ENCODE results near the gene FAM163B. TPM values are rescaled to one million over a fixed set of nuclear protein-coding genes. Genes with fewer than 3 reads are reported as not detected.

Gene FAM163B
- total RNA-seq, 2 experiments from 2014 or later: not detected

DNA sequence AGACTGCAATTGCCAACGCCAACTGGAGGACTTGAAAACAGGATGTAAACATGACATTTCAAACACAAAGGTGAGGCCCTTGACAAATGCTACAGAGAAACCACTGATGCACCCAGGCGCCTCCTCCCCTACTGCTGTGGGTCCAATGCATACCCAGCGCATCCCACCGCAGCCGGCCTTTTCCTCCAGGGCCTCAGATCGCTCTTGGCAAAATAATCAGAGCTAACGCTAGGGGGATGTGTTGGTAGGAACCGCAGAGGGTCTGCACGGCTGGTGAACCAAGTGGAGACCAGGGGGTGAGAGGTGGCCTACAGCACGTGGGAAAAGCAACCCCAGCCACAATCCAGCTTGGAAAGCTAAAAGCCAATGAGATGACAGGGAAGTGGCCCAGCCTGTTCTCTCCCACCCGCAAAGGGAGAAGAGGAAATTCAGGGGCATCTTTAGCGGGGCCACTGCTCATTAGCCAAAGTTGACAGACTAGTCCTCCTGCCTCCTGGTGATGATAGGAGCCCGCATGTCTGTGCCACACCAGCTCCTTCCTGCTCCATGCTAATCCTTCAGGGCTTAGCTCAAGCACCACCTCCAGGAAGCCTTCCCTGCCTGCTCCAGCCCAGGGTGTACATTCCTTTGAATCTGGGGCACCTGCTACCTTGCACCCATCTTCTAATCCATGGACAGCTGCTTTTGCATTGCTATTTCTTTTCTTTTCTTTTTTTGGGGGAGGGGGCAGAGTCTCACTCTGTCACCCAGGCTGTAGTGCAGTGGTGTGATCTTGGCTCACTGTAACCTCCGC lies 5.9 kb downstream of the FAM163B start:
- peaks cover 10% of the 10 kb centered on the region for H3K4me1 Mint-ChIP-seq (ENCODE audit: low read depth)
- DNase-seq: no peak
- H3K9me3 Mint-ChIP-seq (ENCODE audit: insufficient read depth): no peaks in the 10 kb centered on the region
- H3K27me3 Mint-ChIP-seq (ENCODE audit: low read depth): peaks cover 10% of the 10 kb centered on the region
- no peaks in the 10 kb centered on the region for H3K36me3 Mint-ChIP-seq (ENCODE audit: low read depth)
- CTCF ChIA-PET: interaction anchor here (0.7 to 3.5 kb wide), 4 partner anchors 10 to 124 kb away, joined by 3 to 26 read pairs (median 12); no protein-coding TSS in a partner anchor
- no peak overlapping the region for H3K4me3 Mint-ChIP-seq
- no peak overlapping the region for H3K27ac Mint-ChIP-seq
- ATAC-seq: no peak
- POLR2A ChIA-PET: interaction anchor here (0.9 kb wide), 1 partner anchor 64 kb away, joined by 3 read pairs; no protein-coding TSS in a partner anchor

DNA sequence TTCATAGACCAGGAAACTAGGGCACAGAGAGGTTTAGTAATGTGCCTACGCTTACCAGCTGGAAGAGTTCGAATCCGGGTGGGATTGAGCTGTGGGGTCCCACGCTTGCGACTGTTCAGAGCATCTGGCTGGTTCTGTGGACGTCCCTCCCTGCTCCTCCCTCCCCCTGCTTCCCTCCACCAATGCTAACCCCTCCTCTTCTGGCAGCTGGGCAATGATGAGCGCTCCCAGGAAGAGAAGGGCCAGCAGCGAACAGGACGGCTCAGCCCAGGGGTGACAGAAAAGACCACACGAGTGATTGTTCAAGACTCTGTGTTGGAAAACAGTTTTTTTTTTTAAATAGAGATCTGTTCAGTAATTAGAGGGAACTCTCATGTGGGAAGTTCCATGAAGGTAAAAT lies 6.9 kb downstream of the FAM163B start:
- H3K27me3 Mint-ChIP-seq (ENCODE audit: low read depth): peaks cover 6% of the 10 kb centered on the region
- H3K4me1 Mint-ChIP-seq (ENCODE audit: low read depth): peaks cover 10% of the 10 kb centered on the region
- ChIA-PET CTCF (interaction anchor here (1.1 to 3.5 kb wide), 2 partner anchors 9 to 112 kb away, joined by 4 to 26 read pairs; no protein-coding TSS in a partner anchor), POLR2A (no interaction called here)
- no peak for ATAC-seq
- no peak overlapping the region for H3K27ac Mint-ChIP-seq
- DNase-seq: no peak
- H3K9me3 Mint-ChIP-seq (ENCODE audit: insufficient read depth): peaks cover 9% of the 10 kb centered on the region
- H3K4me3 Mint-ChIP-seq: no peak overlapping the region
- H3K36me3 Mint-ChIP-seq (ENCODE audit: low read depth): peaks cover 2% of the 10 kb centered on the region

DNA sequence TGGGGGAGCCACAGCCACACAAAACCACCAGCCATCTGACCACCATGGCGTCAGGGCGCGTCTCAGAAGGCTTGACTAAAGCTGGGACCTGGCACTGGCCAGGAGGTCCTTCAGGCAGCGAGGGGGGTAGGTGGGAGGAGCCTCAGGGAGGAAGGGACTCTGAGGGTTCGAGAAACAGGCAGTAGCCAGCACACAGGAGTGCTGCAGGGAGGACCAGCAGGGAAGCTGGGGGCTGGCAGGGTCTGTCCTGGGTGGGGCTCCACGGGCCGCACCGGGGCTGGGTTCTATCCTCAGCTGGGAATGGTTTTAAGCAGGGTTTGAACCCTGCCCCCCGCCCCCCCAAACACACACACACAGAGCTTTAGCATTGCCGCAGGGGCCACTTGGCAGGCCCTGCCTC lies 7.4 kb downstream of the FAM163B start:
- H3K27me3 Mint-ChIP-seq (ENCODE audit: low read depth): peaks cover 4% of the 10 kb centered on the region
- ATAC-seq (no peak), DNase-seq (no peak)
- POLR2A ChIA-PET: no interaction called here
- H3K4me3 Mint-ChIP-seq: no peak overlapping the region
- peaks cover 14% of the 10 kb centered on the region for H3K9me3 Mint-ChIP-seq (ENCODE audit: insufficient read depth)
- H3K27ac Mint-ChIP-seq: no peak overlapping the region
- peaks cover 4% of the 10 kb centered on the region for H3K36me3 Mint-ChIP-seq (ENCODE audit: low read depth)
- CTCF ChIA-PET: no interaction called here
- H3K4me1 Mint-ChIP-seq (ENCODE audit: low read depth): peaks cover 10% of the 10 kb centered on the region

DNA sequence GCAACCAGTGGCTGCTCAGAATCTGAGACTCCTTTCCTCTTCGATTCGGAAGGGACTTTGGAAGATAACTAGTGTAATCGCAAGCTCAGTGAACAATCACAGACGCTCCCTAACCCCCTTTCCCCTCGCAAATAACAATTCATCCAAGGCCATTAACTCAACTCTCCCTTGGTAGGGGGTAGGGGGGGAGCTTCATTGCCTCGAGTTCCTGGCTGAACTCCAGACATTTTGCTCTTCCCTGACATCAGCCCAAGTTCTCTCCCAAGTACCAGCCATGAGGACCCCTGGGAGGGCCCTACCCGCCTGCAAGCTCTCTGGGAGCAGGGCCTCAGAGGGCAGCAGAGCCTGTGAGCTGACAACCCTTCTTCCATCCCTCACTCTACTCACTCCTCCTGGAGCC lies 8.4 kb downstream of the FAM163B start:
- CTCF ChIA-PET: interaction anchor here (1.3 kb wide), 1 partner anchor 126 kb away, joined by 4 read pairs; no protein-coding TSS in a partner anchor
- POLR2A ChIA-PET: no interaction called here
- H3K27ac Mint-ChIP-seq: no peak overlapping the region

DNA sequence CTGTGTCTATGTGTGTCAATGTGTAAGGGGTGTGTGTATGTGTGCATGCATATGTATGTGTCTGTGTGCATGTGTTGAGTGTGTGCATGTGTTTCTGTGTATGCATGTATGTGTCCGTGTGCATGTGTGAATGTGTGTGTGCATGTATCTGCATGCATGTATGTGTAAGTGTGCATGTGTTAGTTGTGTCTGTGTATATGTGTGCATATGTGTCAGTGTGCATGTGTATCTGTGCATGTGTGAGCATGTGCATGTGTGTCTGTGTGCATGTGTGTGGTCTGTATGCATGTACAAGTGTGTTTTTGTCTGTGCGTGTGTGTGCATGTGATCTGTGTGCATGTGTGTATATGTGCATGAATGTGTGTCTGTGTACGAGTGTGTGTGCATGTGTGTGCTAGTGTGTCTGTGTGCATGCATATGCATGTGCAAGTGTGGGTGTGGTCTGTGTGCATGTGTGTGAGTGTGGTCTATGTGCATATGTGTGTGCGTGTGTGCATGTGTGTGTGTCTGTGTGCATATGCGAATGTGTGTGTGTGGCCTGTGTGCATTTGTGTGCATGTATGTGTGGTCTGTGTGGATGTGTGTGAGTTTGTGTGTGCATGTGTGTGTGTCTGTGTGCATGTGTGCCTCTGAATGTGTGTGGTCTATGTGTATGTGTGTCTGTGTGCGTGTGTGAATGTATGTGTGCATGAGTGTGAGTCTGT lies 9.6 kb downstream of the FAM163B start:
- Mint-ChIP-seq H3K27ac (no peak overlapping the region), H3K36me3 (ENCODE audit: low read depth) (peaks cover 4% of the 10 kb centered on the region), H3K4me1 (ENCODE audit: low read depth) (peaks cover 5% of the 10 kb centered on the region), H3K4me3 (no peak overlapping the region), H3K9me3 (ENCODE audit: insufficient read depth) (peaks cover 20% of the 10 kb centered on the region), H3K27me3 (ENCODE audit: low read depth) (no peaks in the 10 kb centered on the region)
- ATAC-seq (no peak), DNase-seq (no peak)
- ChIA-PET CTCF (no interaction called here), POLR2A (no interaction called here)

More for the DNA sequence above, 8.4 kb downstream of the FAM163B start:
- no peaks in the 10 kb centered on the region for H3K27me3 Mint-ChIP-seq (ENCODE audit: low read depth)
- peaks cover 20% of the 10 kb centered on the region for H3K9me3 Mint-ChIP-seq (ENCODE audit: insufficient read depth)
- DNase-seq: no peak
- no peak for ATAC-seq
- no peak overlapping the region for H3K4me3 Mint-ChIP-seq
- H3K4me1 Mint-ChIP-seq (ENCODE audit: low read depth): peaks cover 10% of the 10 kb centered on the region
- peaks cover 4% of the 10 kb centered on the region for H3K36me3 Mint-ChIP-seq (ENCODE audit: low read depth)

DNA sequence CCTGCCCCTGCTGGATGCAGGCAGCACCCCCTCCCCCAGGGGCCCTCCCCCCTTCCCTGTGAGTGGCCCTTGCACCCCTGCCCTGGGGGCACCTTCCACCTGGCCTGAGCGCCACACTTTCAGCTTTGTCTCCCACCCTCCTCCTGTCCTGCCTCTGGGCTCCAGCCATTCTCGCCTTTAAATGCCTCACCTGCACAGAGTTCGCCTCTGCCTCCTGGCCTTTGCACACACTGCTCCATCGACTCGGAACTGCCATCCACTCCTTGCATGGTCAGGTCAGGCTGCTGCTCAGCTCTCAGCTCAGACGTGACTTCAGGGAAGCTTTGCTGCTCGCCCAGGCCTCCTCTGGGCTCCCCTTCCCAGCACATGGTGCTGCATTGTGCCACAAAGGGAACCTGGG lies 10.2 kb downstream of the FAM163B start:
- H3K27me3 Mint-ChIP-seq (ENCODE audit: low read depth): no peaks in the 10 kb centered on the region
- ATAC-seq: no peak
- ChIA-PET CTCF (no interaction called here), POLR2A (no interaction called here)
- DNase-seq: no peak
- H3K4me1 Mint-ChIP-seq (ENCODE audit: low read depth): no peaks in the 10 kb centered on the region
- no peak overlapping the region for H3K27ac Mint-ChIP-seq
- H3K9me3 Mint-ChIP-seq (ENCODE audit: insufficient read depth): peaks cover 20% of the 10 kb centered on the region
- H3K36me3 Mint-ChIP-seq (ENCODE audit: low read depth): peaks cover 4% of the 10 kb centered on the region
- no peak overlapping the region for H3K4me3 Mint-ChIP-seq

DNA sequence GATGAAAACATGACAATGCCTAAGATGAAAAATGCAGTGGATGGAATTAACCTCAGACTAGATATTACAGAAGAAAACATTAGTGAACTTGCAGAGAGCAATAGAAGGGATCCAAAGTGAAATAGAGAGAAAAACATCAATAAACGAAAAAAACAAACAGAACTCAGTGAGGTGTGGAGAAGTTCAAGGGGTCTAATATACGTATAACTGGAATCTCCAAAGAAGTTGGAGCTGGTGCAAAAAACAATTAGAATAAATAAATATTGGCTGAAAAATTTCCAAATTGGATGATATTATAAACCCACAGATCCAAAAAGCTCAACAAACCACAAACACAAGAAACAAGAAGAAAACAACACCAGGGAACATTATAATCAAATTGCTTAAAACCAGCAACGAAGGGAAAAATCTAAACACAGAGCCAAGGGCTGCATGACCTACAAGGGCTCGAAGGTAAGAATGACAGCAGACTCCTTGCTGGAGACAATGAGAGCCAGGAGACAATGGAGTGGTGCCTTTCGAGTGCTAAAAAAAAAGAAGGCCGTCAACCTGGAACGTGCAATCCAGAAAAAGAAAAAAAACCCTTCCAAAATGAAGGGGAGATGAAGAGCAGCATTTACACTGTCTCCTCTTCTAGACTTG lies 11.8 kb downstream of the FAM163B start:
- peaks cover 4% of the 10 kb centered on the region for H3K36me3 Mint-ChIP-seq (ENCODE audit: low read depth)
- ATAC-seq (no peak), DNase-seq (no peak)
- H3K27me3 Mint-ChIP-seq (ENCODE audit: low read depth): no peaks in the 10 kb centered on the region
- peaks cover 20% of the 10 kb centered on the region for H3K9me3 Mint-ChIP-seq (ENCODE audit: insufficient read depth)
- H3K4me1 Mint-ChIP-seq (ENCODE audit: low read depth): no peaks in the 10 kb centered on the region
- no peak overlapping the region for H3K27ac Mint-ChIP-seq
- CTCF ChIA-PET: interaction anchor here (1.1 kb wide), 1 partner anchor 146 kb away, joined by 3 read pairs; no protein-coding TSS in a partner anchor
- POLR2A ChIA-PET: no interaction called here
- no peak overlapping the region for H3K4me3 Mint-ChIP-seq

DNA sequence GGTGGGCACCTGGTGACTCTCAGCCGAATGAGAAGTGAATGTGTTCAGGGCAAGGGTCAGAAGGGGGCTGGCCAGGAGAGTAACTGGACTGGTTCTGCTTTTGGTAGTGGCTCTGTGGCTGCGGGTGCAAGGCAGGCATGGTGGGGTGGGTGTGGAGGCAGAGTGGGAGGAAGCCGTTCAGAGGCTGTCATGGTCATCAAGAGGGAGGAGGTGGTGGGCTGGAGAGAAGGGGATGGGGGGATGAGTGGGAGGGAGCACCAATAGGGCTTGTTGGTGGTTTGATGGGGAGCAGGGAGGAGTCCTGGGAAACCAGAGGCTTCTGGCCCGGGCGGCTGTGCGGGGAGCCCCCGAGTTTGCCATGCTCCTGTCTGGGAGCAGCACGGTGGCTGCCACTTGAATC lies 13.3 kb downstream of the FAM163B start:
- POLR2A ChIA-PET: no interaction called here
- H3K9me3 Mint-ChIP-seq (ENCODE audit: insufficient read depth): peaks cover 20% of the 10 kb centered on the region
- H3K4me1 Mint-ChIP-seq (ENCODE audit: low read depth): no peaks in the 10 kb centered on the region
- peaks cover 4% of the 10 kb centered on the region for H3K36me3 Mint-ChIP-seq (ENCODE audit: low read depth)
- no peak overlapping the region for H3K27ac Mint-ChIP-seq
- no peaks in the 10 kb centered on the region for H3K27me3 Mint-ChIP-seq (ENCODE audit: low read depth)
- ATAC-seq: no peak
- no peak for DNase-seq
- CTCF ChIA-PET: no interaction called here
- H3K4me3 Mint-ChIP-seq: no peak overlapping the region

DNA sequence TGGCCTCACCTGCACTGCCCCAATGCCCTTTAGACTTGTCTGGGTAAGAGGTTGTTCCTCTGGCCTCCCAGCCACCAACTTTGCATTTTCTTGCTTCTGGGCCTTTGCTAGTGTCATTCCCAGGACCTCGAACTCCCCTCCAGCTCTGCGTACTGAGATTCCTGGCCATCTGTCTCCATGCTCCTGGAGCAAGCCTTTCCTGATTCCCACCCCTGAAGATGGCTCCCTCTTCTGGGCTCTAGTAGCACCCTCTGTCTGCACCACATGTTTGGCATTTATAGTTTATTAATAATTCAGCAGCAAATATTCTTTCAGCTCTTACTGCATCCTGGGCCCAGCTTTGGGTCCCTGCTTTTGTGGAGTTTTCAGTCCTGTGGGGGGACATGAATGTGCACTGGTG lies 14.9 kb downstream of the FAM163B start:
- DNase-seq (no peak), ATAC-seq (no peak)
- H3K36me3 Mint-ChIP-seq (ENCODE audit: low read depth): peaks cover 4% of the 10 kb centered on the region
- H3K9me3 Mint-ChIP-seq (ENCODE audit: insufficient read depth): peaks cover 20% of the 10 kb centered on the region
- CTCF ChIA-PET: interaction anchor here (0.8 kb wide), 1 partner anchor 133 kb away, joined by 3 read pairs; no protein-coding TSS in a partner anchor
- no peak overlapping the region for H3K27ac Mint-ChIP-seq
- POLR2A ChIA-PET: no interaction called here
- H3K4me1 Mint-ChIP-seq (ENCODE audit: low read depth): no peaks in the 10 kb centered on the region
- H3K4me3 Mint-ChIP-seq: no peak overlapping the region
- H3K27me3 Mint-ChIP-seq (ENCODE audit: low read depth): no peaks in the 10 kb centered on the region

DNA sequence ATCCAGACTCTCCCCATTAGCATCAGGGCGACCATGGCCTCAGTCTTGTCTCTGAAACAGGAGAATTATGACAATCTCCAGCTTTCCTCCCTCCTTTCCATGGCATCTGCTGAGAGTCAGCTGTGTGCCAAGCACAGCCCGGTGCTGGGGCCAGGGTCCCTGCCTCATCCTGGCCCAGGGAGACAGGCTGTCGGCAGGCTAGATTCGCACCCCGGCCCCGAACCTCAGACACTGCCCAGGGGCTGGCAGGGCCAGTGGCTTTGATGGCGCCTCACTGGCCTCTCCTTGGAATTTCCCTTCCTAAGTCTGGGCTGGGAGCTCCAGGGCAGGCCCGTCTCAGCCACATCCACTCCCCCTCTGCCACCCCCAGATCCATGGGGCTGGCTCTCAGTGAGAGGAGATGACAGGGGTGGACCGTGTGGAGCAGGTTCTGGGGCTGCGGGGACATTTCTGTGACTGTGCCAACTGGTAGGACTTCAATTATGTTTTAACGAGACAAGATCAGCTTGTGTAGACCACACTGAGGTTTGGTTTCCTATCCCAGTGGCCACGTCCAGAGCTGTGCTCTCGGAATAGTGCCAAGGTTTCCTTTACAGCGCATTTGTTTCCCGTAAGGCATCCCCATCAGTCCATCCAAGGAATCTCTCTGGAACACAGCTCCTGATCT lies 15.5 kb downstream of the FAM163B start:
- ChIA-PET POLR2A (no interaction called here), CTCF (interaction anchor here (0.8 to 1.5 kb wide), 3 partner anchors 9 to 133 kb away, joined by 3 to 4 read pairs (median 3); no protein-coding TSS in a partner anchor)
- Mint-ChIP-seq H3K4me3 (no peak overlapping the region), H3K27me3 (ENCODE audit: low read depth) (no peaks in the 10 kb centered on the region), H3K9me3 (ENCODE audit: insufficient read depth) (peaks cover 20% of the 10 kb centered on the region), H3K27ac (peak overlapping the region; percentile 9), H3K36me3 (ENCODE audit: low read depth) (peaks cover 4% of the 10 kb centered on the region), H3K4me1 (ENCODE audit: low read depth) (no peaks in the 10 kb centered on the region)
- ATAC-seq (no peak), DNase-seq (no peak)

DNA sequence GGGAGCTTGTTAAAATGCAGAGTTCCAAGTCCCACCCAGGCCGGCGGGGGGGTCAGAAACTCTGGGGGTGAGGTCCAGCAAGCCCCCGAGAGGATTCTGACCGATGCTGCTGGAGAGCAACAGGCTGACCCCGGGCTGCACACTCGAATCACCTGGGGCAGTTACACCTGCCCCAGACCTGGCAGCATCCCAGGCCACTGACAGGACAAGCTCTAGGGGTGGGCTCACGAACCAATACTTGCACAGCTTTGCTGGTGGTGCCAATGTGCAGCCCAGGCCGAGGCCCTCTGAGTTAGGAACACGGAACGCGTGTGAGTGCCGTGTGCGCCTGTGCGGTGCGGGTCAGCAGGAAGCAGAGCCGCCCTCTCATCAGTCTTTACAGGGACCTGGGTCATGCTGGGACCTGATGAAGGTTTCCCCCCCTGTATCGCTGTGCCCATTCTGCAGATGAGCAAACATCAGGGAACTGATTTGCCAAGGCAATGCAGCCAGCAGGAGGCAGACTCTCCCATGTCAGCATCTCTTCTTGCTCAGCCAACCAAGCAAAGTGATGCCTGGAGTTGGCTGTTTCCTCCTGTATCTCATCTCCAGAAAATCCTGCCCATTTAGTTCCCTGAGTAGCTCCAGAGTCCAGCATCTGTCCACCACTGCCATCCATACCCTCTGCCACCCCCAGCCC lies 16.3 kb downstream of the FAM163B start:
- ChIA-PET CTCF (interaction anchor here (1.1 to 1.5 kb wide), 3 partner anchors 10 to 149 kb away, joined by 3 to 4 read pairs (median 3); no protein-coding TSS in a partner anchor), POLR2A (no interaction called here)
- Mint-ChIP-seq H3K36me3 (ENCODE audit: low read depth) (peaks cover 4% of the 10 kb centered on the region), H3K27me3 (ENCODE audit: low read depth) (no peaks in the 10 kb centered on the region), H3K27ac (peak overlapping the region; percentile 9), H3K4me1 (ENCODE audit: low read depth) (no peaks in the 10 kb centered on the region), H3K9me3 (ENCODE audit: insufficient read depth) (peaks cover 17% of the 10 kb centered on the region), H3K4me3 (no peak overlapping the region)
- DNase-seq (peak; percentile 38), ATAC-seq (no peak)
